ENCODE results near the gene CDIP1.

Gene CDIP1

GRCh38 chr16:4514606-4515005, 24.0 kb downstream of the CDIP1 start:
- no peak for DNase-seq (ENCODE audit: low spot score)

GRCh38 chr16:4513881-4514280, 24.7 kb downstream of the CDIP1 start:
- no peak for DNase-seq (ENCODE audit: low spot score)

DNA sequence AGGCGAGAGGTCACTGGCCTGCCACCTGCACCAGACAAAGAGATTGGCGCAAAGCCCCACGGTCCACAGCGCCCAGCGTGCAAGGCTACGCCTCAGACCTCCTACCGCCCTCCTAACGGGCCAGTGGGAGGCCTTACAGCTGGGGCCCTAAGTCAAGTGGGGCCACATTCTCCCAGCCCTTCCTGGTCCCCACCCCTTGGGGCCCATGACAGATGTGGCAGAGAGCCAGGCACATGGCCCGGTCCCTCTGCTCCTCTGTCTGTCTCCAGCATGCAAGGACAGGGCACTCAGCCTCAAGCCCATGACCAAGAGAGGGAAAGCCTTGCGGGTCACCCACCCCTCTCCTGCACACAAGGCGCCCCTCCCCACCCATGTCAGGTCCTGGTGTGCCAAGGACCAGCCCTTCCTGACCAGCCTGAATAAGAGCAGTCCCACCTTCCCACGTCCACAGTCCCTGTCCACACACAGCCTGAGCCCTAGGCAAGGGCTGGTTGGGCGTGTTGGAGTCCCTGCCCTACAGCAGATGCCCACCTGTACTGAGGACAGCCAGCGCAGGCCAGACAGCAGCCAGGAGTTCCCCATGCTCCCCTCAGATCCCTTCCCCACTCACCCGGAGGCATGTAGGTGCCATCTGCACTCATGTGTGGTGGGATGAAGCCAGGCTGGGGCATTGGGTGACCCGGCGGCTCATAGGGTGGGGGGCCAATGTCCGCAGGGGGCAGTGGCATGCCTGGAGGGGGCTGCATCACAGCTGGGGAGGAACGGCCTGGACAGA, 25.3 kb downstream of the CDIP1 start:
- no peak for DNase-seq (ENCODE audit: low spot score)

- no peak for DNase-seq (ENCODE audit: low spot score)
Observed at GRCh38 chr16:4512473-4512872, 26.1 kb downstream of the CDIP1 start.

GRCh38 chr16:4511441-4512082, 27.0 kb downstream of the CDIP1 start:
- DNase-seq (ENCODE audit: low spot score): peak; percentile 45

GRCh38 chr16:4510747-4511426, 27.7 kb downstream of the CDIP1 start:
- no peak for DNase-seq (ENCODE audit: low spot score)

DNA sequence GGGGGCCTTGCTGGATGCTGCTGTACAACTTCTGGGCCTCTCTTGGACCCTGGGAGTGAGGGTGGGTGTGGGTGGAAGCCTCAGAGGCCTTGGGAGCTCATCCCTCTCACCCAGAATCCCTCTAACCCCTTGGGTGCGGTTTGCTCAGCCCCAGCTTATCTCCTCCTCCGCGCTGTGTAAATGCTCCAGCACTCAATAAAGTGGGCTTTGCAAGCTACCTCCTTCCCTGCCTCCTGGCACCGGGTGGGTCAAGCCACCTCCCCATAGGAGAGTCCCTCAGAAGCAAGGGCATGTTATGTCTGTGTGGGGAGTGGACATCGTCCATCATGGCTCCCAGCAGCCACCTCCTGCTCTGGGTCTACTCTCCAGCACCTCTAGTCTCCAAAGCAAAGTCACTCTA, 28.4 kb downstream of the CDIP1 start:
- DNase-seq (ENCODE audit: low spot score): no peak

- DNase-seq (ENCODE audit: low spot score): no peak
Observed at GRCh38 chr16:4509420-4509819, 29.2 kb downstream of the CDIP1 start.

DNA sequence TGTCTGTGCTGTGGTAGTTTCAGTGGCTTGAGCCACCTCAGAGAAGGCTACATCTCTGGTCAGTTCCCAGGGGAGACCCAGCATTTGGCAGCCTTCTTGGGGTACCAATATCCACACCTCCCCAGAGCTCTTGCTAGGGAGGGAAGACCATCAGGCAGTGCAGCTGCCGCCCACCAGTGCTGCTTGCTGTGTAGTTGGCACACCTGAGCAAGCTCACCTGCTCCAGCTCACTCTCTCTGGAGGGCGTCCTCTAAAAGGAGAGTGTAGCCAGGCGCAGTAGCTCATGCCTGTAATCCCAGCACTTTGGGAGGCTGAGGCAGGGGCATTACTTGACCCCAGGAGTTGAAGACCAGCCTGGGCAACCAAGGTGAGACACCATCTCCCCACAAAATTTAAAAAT, 29.8 kb downstream of the CDIP1 start:
- DNase-seq (ENCODE audit: low spot score): no peak

GRCh38 chr16:4507588-4508345, 30.8 kb downstream of the CDIP1 start:
- DNase-seq (ENCODE audit: low spot score): no peak

DNA sequence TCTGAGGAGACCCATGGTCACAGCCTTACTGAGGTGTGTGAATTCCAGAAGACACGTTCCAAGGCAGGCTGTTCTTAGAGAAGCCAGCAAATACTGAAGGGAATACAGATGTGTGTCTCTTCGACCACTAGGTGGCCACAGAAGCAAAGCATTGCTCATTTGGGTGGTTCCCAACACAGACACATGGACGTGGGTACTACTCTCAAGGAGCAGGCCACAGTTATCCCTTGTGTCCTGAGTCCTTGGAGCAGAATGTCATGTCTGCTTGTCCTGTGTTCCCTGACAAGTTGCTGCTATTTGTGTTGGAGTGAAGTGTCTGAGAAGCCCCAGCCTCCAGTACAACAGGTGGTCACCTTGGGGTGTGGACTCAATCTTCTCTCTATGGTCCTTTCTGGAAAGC, 32.1 kb downstream of the CDIP1 start:
- DNase-seq (ENCODE audit: low spot score): peak; percentile 88

- no peak for DNase-seq (ENCODE audit: low spot score)
Observed at GRCh38 chr16:4505356-4506147, 33.0 kb downstream of the CDIP1 start.

GRCh38 chr16:4501071-4501478, 37.5 kb downstream of the CDIP1 start:
- peak; percentile 58 for DNase-seq (ENCODE audit: low spot score)

DNA sequence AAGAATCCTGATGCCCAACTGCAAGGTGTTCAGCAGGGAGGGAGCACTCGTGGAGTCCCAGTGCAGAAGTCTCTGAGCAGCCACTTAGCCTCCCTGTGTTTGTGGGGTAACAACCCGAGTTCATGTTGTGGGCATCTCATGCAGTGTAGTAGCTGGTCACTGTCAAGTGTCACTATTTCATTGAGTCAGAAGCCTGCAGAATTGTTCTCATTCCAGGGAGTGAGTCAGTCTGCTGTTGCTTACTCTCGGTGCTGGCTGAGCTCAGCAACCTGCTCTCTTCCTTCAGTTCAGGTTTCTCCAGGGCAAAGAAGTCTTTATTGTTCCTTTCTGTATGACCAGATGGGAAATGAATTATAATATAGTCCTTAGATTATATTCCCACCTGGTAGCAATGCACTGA, 38.3 kb downstream of the CDIP1 start:
- DNase-seq (ENCODE audit: low spot score): peak; percentile 86

DNA sequence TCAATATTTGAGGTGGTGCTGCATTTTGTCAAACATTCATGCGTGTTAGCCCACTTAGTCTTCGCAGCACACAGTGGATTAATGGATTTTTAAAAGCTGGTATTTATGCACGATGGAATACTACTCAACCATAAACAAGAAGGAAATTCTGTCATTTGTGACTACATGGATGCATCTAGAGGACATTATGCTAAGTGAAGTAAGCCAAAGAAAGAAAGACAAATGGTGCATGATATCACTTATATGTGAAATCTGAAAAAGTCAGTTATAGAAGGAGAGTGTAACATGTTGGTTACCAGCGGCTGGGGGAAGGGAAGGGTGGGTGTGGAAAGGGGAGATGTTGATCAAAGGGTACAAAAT, 39.4 kb downstream of the CDIP1 start:
- DNase-seq (ENCODE audit: low spot score): no peak

GRCh38 chr16:4498546-4499195, 39.9 kb downstream of the CDIP1 start:
- no peak for DNase-seq (ENCODE audit: low spot score)

DNA sequence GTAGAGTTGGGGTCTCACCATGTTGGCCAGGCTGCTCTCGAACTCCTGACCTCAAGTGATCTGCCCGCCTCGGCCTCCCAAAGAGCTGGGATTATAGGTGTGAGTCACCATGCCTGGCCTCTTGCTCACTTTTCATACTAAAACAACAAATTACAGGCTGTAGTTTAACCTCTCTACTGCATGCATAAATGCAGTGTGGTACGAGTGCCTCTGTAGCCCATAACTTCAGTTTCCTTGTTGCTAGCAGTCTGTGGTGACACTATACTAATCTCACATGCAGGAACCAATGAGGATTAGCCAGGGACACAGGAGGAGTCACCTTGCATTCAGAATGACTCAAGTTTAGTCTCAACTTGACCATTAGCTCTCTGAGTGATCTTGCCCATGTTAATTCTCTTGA, 42.3 kb downstream of the CDIP1 start:
- no peak for DNase-seq (ENCODE audit: low spot score)

DNA sequence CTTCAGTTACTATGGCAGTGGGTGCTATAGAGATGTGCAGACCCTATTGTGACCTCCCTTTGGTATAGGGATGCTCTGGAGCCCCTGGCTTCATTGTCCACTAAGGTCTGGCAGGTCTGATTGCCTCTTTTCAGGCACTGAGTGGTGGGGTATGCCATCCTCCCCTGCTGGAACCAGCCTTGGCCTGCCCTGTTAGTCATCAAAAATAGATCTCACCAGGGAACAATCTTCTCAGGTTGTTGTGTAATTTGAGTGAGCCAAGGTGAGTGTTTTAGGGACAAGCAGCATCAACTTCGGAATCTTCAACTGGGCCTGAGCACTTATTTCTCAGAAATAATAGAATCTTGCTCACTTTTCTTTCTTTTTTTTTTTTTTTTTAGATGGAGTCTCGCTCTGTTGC, 42.8 kb downstream of the CDIP1 start:
- no peak for DNase-seq (ENCODE audit: low spot score)

DNA sequence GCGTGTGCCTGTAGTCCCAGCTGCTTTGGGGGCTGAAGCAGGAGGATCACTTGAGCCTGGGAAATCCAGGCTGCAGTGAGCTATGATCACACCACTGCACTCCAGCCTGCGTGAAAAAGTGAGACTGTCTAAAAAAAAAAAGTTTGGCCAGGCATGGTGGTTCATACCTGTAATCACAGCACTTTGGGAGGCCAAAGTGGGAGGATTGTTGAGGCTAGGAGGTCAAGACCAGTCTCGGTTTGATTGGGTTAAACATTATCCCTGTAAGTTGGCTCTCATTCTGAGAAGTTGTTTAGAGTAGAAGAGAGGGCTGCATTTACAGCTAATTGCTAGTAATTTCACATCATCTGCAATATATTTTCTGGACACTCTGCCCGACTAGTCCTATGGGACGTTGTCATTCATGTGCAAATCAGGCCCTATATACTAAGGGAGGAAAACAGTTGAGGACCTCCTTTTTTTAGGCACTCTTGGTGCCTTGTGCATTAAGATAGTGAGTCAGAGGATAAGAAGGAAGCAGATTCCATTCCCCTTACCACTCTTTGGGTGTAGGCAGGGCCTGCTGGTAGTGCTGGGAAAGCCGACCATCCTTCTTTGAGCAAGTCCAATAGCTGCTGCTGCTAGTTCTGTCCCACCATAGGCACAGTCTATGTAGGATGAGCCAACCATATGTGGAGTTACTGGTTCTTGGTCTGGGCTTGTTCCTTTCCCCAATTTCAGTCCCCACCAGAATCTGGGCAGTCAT, 43.7 kb downstream of the CDIP1 start:
- DNase-seq (ENCODE audit: low spot score): peak; percentile 68

GRCh38 chr16:4491898-4492297, 46.7 kb downstream of the CDIP1 start:
- no peak for DNase-seq (ENCODE audit: low spot score)

DNA sequence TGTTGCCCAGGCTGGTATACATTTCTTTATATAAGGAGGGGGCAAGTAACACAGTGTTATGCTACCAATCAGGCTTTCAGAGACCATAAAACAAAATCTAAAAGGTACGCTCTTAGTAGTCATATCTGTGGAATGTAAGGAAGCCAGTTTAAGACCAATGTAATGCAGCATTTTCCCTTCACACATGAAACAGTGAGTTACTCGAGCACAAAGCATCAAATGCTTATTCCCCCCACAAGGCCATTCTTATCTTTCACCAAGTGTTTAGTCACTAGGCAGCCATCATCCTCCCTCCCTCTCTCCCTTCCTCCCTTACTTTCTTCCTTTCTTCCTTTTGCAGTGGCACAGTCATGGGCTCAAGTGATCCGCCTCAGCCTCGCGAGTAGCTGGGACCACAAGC, 49.5 kb downstream of the CDIP1 start:
- peak; percentile 78 for DNase-seq (ENCODE audit: low spot score)
